ENCODE measurements around the gene GRIK3. TPM values are rescaled to one million over a fixed set of nuclear protein-coding genes. Genes with fewer than 3 reads are reported as not detected.

Gene GRIK3
- total RNA-seq, 1 donor from 2014 or later = not detected

DNA sequence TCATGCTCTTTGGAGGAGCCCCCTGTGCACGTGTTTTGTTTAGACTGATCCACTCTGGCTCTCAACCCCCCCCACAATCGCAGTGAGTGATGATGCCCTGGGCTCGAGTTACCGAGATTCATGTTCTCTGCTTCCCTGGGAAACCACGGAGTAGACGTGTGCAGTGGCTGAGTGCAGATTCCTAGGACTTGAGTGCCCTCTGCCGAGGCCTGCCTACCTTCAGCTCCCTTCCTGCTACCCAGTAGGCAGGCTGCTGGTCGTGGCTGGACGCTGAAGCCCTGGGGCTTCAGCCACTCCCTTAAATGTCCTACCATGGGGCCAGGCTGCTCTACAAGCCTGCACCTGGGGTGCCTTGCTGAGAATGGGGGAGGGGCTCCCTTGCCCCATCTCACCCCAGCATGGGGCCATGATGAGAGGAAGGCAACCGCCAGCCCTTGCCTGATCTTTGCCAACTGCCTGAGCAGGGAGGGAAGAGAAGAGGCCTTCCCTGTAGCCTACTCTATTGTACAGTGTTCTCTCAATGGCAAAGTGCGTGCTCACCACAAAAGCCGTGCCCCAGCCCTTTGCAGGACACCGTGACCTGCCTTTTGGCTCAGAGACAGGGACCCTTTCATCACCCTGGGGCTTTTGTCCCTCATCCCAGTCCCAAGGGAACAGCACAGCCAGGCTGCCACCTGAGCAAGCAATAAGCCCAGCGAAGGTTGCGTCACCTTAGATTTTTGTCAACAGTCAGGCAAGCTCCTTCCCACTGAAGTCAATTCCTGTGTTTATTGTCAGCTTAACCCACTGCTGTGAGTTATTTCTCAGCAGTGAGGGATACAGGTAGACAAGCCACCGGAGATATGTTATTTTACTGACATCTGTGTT, 4.1 kb upstream of the GRIK3 start:
- Mint-ChIP-seq H3K9me3 (no peaks in the 10 kb centered on the region), H3K27ac (no peak overlapping the region), H3K4me1 (ENCODE audit: low read depth) (peaks cover 13% of the 10 kb centered on the region), H3K27me3 (ENCODE audit: insufficient read depth) (peaks cover 59% of the 10 kb centered on the region), H3K4me3 (no peak overlapping the region), H3K36me3 (ENCODE audit: low read depth) (no peaks in the 10 kb centered on the region)
- intact Hi-C loops (cut with micrococcal nuclease) = no loop called here
- no peak for DNase-seq (ENCODE audit: low spot score)

DNA sequence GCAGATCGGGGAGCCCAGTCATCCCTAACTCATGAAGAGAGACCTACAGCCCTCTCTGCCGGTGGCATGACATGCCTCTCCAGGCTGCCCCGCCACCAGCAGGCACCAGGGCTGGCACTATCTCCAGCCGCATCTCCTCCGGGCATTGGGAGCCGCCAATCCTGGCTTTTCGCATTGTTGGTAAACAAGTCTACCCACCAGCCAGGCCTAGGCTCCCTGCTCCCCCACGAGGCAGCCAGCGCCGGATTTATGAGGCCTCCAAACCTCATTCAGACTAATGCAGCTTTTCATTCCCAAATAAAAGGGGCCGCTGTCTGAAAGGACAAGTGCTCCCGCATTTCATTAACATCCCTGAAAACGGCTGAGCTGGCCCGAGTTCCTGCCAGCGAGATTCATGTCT, 3.4 kb upstream of the GRIK3 start:
- no peak overlapping the region for H3K4me3 Mint-ChIP-seq
- intact Hi-C loops (cut with micrococcal nuclease) = no loop called here
- no peaks in the 10 kb centered on the region for H3K9me3 Mint-ChIP-seq
- no peak for DNase-seq (ENCODE audit: low spot score)
- peaks cover 59% of the 10 kb centered on the region for H3K27me3 Mint-ChIP-seq (ENCODE audit: insufficient read depth)
- no peaks in the 10 kb centered on the region for H3K36me3 Mint-ChIP-seq (ENCODE audit: low read depth)
- H3K4me1 Mint-ChIP-seq (ENCODE audit: low read depth) = peaks cover 13% of the 10 kb centered on the region
- no peak overlapping the region for H3K27ac Mint-ChIP-seq

DNA sequence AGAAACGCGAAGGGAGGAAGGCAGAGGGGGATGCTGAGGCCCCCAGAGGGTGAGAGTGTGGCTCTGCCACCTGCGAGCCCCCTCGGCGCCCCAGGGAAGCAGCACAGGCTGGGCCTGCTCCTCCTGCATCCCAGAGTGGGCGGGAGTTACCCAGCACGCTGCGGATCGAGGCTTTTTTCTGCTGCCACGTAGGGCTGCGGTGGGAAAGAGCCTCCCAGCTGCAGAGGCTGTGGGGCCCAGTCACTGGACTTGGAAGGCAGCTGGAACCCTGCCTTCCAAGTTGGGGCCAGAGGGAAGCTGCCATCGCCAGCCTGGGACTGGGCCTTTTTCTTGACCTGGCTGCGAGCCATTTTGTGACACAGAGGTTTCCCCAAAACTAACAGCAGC, 2.3 kb upstream of the GRIK3 start:
- Mint-ChIP-seq H3K36me3 (ENCODE audit: low read depth) (no peaks in the 10 kb centered on the region), H3K27me3 (ENCODE audit: insufficient read depth) (peaks cover 65% of the 10 kb centered on the region), H3K27ac (no peak overlapping the region), H3K4me1 (ENCODE audit: low read depth) (peaks cover 13% of the 10 kb centered on the region), H3K4me3 (no peak overlapping the region), H3K9me3 (no peaks in the 10 kb centered on the region)
- no peak for DNase-seq (ENCODE audit: low spot score)
- intact Hi-C loops (cut with micrococcal nuclease) = no loop called here

DNA sequence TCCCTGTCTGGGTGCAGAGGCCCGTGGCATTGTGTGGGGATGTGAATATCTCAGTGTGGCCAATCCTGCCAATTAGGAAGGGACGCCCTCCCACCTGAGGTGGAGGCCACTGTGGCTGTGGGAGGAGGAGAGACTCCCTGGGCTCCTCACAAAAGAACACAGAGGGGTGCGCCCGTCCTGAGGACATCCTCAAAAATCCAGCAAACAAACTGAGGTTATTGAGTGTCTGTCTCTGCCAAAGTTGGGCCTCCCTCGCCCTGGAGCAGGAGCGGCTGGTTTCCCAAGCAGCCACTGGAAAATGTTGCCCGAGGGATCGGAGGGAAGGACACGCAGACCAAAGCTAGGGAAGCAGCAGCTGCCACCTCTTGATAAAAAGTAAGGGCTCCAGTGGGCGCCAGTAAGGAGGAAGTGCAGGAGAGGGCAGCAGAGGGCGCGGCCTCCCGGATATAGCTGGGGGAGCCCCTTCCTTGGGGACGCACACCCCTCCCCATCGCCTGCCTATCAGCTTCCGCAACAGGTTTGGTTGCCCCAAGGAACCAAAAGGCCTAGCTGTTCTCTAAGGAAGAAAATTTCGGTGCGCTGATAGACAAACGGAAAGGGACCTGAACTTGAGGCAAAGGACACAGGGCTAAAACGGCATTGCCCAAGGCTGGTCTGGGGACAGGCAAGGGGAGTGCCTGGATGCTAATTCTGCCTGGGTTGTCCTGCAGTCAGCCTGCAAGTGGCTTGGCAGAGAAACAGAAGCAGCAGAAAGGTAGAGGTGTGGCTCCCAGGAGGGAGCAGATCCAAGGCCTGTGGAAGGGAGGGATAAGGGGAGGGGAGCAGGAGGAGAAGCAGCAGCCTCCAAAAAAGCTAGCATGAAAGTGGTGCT, 1.7 kb upstream of the GRIK3 start:
- Mint-ChIP-seq H3K4me3 (no peak overlapping the region), H3K27me3 (ENCODE audit: insufficient read depth) (peaks cover 70% of the 10 kb centered on the region), H3K4me1 (ENCODE audit: low read depth) (peaks cover 13% of the 10 kb centered on the region), H3K36me3 (ENCODE audit: low read depth) (no peaks in the 10 kb centered on the region), H3K27ac (peak overlapping the region; percentile 40), H3K9me3 (no peaks in the 10 kb centered on the region)
- intact Hi-C loops (cut with micrococcal nuclease) = no loop called here
- no peak for DNase-seq (ENCODE audit: low spot score)

DNA sequence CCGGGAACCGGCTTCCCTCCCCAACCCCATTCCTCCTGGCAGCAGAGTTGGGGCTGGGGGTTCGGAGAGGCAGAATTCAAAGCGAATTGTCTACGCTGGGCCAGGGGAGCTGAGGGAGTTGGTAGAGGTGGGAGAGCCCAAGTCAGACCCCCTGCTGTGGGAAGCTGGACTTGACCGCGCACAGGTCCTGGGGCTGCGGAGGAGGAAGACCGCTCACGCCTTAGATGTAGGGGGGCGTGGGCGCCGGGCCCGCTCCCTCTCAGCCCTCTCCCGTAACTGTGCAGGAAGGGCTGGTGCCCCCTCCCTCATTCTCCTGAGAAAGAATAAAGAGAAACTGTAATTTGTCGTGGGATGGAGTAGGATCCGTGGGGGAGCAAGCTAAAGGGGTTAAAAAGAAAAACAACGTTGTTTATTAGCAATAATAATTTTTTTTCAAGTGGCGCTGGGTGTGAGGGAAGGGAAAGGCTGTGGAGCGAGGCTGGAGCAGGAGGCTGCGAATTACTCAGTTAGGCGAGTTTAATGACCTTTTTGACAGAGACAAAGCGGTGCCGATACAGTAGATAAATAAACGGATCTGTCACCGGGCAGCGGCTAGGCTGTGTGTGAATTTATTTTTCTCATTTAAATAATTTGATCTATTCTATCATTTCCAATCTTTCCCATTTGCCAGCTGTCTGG, 838 bp upstream of the GRIK3 start:
- Mint-ChIP-seq H3K27me3 (ENCODE audit: insufficient read depth) (peaks cover 71% of the 10 kb centered on the region), H3K36me3 (ENCODE audit: low read depth) (no peaks in the 10 kb centered on the region), H3K9me3 (no peaks in the 10 kb centered on the region), H3K27ac (peak overlapping the region; percentile 40), H3K4me3 (no peak overlapping the region), H3K4me1 (ENCODE audit: low read depth) (peaks cover 13% of the 10 kb centered on the region)
- no peak for DNase-seq (ENCODE audit: low spot score)
- intact Hi-C loops (cut with micrococcal nuclease) = no loop called here

DNA sequence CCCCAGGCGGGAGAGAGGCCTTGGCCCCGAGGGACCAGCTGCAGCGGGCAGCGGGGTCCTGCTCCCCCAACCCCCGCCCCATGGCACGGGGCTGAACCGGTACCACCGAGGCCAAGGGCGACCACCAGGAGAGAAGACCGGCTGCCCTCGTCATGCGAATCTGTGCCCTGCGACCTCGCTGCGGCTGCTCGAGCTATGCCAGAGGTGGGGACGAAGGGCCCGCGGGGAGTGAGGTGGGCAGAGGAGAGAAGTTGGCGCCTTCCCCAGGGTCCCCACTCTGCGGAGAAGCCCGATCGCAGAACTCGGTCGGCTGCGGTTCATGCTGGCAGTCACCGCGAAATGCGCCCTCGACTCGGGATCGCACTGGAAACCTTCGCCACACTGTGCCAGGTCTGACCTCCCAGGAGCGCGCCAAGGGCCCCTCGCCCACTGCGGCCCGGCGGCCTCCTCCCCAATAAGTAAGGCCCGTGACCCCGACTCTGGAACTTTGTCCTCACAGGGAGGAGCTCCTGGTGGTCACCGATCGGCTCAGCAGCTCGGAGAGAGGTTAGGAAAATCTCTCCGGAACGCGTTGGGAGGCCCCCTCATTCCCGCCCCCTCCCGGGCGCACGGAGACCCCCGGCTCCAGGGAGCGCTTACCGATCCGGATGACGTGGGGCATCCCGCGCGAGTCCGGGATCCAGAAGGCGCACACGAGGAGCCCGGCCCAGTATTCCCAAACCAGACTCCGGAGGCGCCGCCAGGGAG, 787 bp downstream of the GRIK3 start:
- Mint-ChIP-seq H3K4me3 (no peak overlapping the region), H3K27me3 (ENCODE audit: insufficient read depth) (peaks cover 67% of the 10 kb centered on the region), H3K27ac (no peak overlapping the region), H3K4me1 (ENCODE audit: low read depth) (peaks cover 13% of the 10 kb centered on the region), H3K36me3 (ENCODE audit: low read depth) (no peaks in the 10 kb centered on the region), H3K9me3 (no peaks in the 10 kb centered on the region)
- DNase-seq (ENCODE audit: low spot score) = no peak
- intact Hi-C loops (cut with micrococcal nuclease) = no loop called here

DNA sequence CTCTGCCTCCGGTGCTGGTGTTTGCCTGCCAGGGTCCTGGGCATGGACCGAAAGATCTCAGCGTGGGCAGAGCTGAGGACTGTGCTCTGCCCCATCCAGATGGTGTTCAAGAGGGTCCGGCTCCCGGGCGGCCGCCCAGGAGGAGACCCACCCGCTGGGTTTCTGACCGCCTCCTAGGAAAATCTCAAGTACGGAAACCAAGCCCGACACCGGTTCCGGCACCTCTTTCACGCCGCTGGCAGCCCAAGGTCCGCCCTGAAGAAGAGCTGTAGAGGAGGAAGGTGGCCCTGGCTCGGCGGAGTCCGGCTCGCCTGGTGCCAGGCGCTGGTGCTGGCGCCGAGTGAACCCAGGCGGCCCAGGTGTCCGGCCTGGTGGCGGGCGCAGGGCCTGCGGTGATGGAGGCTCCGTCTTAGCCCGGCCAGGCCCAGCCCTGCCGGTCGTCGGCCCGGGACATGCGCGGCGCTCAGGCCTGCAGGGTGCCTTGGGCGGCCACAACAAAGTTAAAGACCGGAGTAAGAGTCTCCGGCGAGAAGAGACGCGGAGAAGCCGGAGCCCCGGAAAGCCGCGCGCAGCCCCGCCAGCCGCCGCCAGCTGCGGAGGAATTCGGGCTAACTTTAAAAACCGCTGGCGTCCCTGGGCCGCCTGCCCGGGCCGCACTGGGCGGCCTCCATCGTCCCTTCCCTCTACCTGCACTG, 1.5 kb downstream of the GRIK3 start:
- H3K27me3 Mint-ChIP-seq (ENCODE audit: insufficient read depth) = peaks cover 64% of the 10 kb centered on the region

DNA sequence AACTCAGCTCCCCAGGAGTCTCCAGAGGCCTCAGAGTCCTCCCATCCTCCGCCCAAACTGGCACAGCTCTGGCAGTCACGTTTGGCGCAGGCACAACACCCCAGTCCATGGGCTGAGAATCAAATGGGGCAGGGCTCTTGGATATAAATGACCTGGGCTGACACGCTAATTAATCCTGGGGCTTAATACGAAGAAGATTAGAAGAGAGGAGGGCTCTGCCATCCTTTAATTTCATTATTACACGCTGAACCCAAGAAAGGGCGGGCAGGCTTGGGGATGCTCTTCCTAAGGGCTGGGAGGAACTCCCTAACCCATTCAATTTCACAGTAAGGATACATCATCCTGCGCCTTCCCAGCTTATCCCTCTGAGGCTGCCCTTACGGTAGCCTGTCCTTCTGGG, 2.4 kb downstream of the GRIK3 start:
- Mint-ChIP-seq H3K27me3 (ENCODE audit: insufficient read depth) (peaks cover 55% of the 10 kb centered on the region), H3K4me3 (no peak overlapping the region), H3K36me3 (ENCODE audit: low read depth) (no peaks in the 10 kb centered on the region), H3K9me3 (no peaks in the 10 kb centered on the region), H3K27ac (no peak overlapping the region), H3K4me1 (ENCODE audit: low read depth) (peaks cover 13% of the 10 kb centered on the region)
- no peak for DNase-seq (ENCODE audit: low spot score)
- intact Hi-C loops (cut with micrococcal nuclease) = no loop called here

More for the DNA sequence above, 1.5 kb downstream of the GRIK3 start:
- no peak overlapping the region for H3K27ac Mint-ChIP-seq
- no peak overlapping the region for H3K4me3 Mint-ChIP-seq
- DNase-seq (ENCODE audit: low spot score) = no peak
- H3K4me1 Mint-ChIP-seq (ENCODE audit: low read depth) = peaks cover 13% of the 10 kb centered on the region
- intact Hi-C loops (cut with micrococcal nuclease) = no loop called here
- no peaks in the 10 kb centered on the region for H3K9me3 Mint-ChIP-seq
- H3K36me3 Mint-ChIP-seq (ENCODE audit: low read depth) = no peaks in the 10 kb centered on the region

DNA sequence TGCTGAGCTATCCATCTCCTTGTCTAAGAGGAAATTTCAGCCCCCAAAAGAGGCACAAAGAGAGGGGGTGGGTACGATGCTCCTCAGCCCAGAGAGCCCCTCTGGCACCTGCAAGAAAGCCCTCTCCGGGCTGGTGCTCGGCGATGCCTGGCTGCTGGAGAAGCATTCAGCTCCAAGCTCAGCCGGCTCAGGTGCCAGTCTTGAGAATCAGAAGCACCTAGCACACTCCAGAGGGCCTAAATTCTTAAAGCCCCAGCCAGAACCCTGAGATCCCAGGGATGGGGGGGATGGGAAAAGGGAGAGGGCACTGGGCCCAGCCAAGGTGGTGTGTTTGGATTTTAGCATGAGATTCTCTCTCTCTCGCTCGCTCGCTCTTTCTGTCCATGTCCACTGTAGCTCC, 2.9 kb downstream of the GRIK3 start:
- Mint-ChIP-seq H3K4me1 (ENCODE audit: low read depth) (peaks cover 13% of the 10 kb centered on the region), H3K27me3 (ENCODE audit: insufficient read depth) (peaks cover 51% of the 10 kb centered on the region), H3K27ac (no peak overlapping the region), H3K4me3 (no peak overlapping the region), H3K9me3 (no peaks in the 10 kb centered on the region), H3K36me3 (ENCODE audit: low read depth) (no peaks in the 10 kb centered on the region)
- intact Hi-C loops (cut with micrococcal nuclease) = no loop called here
- no peak for DNase-seq (ENCODE audit: low spot score)

DNA sequence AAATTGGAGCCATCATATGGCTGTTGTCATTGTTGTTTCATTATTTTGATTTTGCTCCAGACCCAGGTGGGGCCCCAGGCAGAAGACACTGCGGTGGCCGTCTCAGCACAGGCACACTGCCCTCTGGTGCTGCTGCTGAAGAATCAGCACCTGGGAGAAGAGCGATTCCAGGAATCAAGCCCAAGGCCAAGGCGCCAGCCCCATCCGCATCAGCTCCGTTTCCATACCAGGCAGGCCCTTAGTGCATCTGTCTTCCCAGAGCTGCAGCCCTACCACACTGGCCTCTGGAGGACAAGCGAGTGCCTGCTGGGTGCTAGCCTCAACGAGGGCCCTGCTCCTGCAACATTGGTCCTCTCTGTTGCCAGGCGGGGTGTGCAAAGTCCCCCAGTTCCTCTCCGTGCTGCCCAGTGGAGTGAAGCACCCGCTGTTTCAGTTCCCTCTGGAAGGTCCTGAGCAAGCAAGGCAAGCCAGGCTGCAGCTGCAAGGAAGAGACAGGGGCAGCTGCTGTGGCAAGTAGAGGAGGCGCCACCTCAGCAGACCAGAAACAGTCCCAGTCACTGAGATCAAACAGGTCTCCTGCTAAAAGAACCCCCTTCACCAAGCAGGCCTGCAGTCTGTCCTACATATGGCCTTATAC, 5.2 kb downstream of the GRIK3 start:
- Mint-ChIP-seq H3K4me3 (no peak overlapping the region), H3K27ac (no peak overlapping the region), H3K9me3 (no peaks in the 10 kb centered on the region), H3K27me3 (ENCODE audit: insufficient read depth) (peaks cover 32% of the 10 kb centered on the region), H3K4me1 (ENCODE audit: low read depth) (no peaks in the 10 kb centered on the region), H3K36me3 (ENCODE audit: low read depth) (no peaks in the 10 kb centered on the region)
- intact Hi-C loops (cut with micrococcal nuclease) = no loop called here
- no peak for DNase-seq (ENCODE audit: low spot score)

DNA sequence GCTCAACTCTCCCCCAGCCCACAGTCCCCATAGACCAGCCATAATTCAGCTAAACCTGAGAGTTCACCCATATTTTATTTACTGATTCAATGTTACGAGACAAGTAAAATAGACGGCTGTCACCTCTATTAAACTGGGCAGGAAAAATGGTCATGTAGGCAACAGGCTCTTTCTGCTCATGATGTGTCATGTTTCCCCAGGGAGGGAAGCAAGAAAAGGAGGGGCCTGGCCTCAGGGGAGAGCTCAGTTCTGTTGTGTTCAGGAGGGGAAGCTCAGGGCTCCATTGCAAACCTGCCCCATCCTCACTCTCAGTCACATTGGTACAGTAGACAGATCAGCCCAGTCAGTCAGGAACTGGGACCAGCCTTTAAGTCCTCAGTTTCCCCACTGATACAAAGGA, 12.8 kb downstream of the GRIK3 start:
- Mint-ChIP-seq H3K4me3 (no peak overlapping the region), H3K27me3 (ENCODE audit: insufficient read depth) (peaks cover 2% of the 10 kb centered on the region), H3K27ac (no peak overlapping the region), H3K36me3 (ENCODE audit: low read depth) (no peaks in the 10 kb centered on the region), H3K9me3 (no peaks in the 10 kb centered on the region), H3K4me1 (ENCODE audit: low read depth) (no peaks in the 10 kb centered on the region)
- intact Hi-C loops (cut with micrococcal nuclease) = no loop called here
- no peak for DNase-seq (ENCODE audit: low spot score)

All from activated T-helper 1 cell treated with anti-CD3 and anti-CD28 coated beads, Interleukin-12 subunit alpha, Interleukin-12 subunit beta, Interleukin-2, Interleukin-4 antibody, amounts not matched to agents 30 ng/mL and 10 ng/mL and 1 ng/mL, durations not matched to agents 14 hours and 24 hours and 36 hours (primary cell).